Activated CD4-positive, alpha-beta memory T cell treated with anti-CD3 and anti-CD28 coated beads, Interleukin-2, amount 10 ng/mL, durations not matched to agents 7 days and 5 days (primary cell): ENCODE measurements around the gene JAG2. TPM values are rescaled to one million over a fixed set of nuclear protein-coding genes. Genes with fewer than 3 reads are reported as not detected.

ENCODE experiments used
- CTCF ChIA-PET: fragments of 350-600 bp; sonication (Branson Sonifier 250); formaldehyde crosslinking; loops from one replicate; lab custom pipeline; 2021; ENCODE audit warnings: antibody characterized with exemption, inconsistent platforms; lab: Charles Lee
- POLR2A ChIA-PET: fragments of 350-600 bp; sonication (Branson Sonifier 250); formaldehyde crosslinking; loops from one replicate; lab custom pipeline; 2021; ENCODE audit warnings: antibody characterized with exemption; lab: Charles Lee
- DNase-seq: peaks from one replicate; pipeline ENCODE4 v3.0.0-alpha.2; 2020
- H3K27ac Mint-ChIP-seq: one replicate; pipeline ENCODE4 v1.8.0; 2021; ENCODE audit warnings: mild to moderate bottlenecking, mixed read lengths
- H3K27me3 Mint-ChIP-seq: one replicate; pipeline ENCODE4 v1.8.0; 2021; ENCODE audit warnings: mixed read lengths
- H3K36me3 Mint-ChIP-seq: one replicate; pipeline ENCODE4 v1.8.0; 2021; ENCODE audit warnings: low read depth, mixed read lengths
- H3K4me1 Mint-ChIP-seq: one replicate; pipeline ENCODE4 v1.8.0; 2021; ENCODE audit warnings: mixed read lengths
- H3K4me3 Mint-ChIP-seq: one replicate; pipeline ENCODE4 v1.8.0; 2021; ENCODE audit warnings: mild to moderate bottlenecking, mixed read lengths
- H3K9me3 Mint-ChIP-seq: one replicate; pipeline ENCODE4 v1.8.0; 2021; ENCODE audit warnings: mixed read lengths
- total RNA-seq, 2 experiments: library from RNA; stranded (reverse); gene quantifications; one replicate each; pipeline ENCODE4 v1.2.3, GENCODE V29; 2021

Gene JAG2
- total RNA-seq: 1 to 10 TPM; 2.6 to 3.0 TPM

GRCh38 chr14:105168496-105168978 lies at the start of gene JAG2:
Gene JAG2 (minus strand): TSS chr14:105168776. CDS start chr14:105168420, 356 bp downstream.
- DNase-seq: peak; percentile 46
- peak within 1 kb of the TSS; percentile 56 for H3K4me3 Mint-ChIP-seq

GRCh38 chr14:105217774-105218173 lies 49.2 kb upstream of the JAG2 start:
- ChIA-PET POLR2A (no interaction called here), CTCF (no interaction called here)
- no peak for DNase-seq
- H3K9me3 Mint-ChIP-seq: peaks cover 5% of the 10 kb centered on the region
- no peaks in the 10 kb centered on the region for H3K27me3 Mint-ChIP-seq
- H3K4me1 Mint-ChIP-seq: no peaks in the 10 kb centered on the region
- no peak overlapping the region for H3K4me3 Mint-ChIP-seq
- peaks cover 27% of the 10 kb centered on the region for H3K36me3 Mint-ChIP-seq
- H3K27ac Mint-ChIP-seq: no peak overlapping the region

More at GRCh38 chr14:105168496-105168978, at the start of gene JAG2:
- no peaks in the 10 kb centered on the region for H3K9me3 Mint-ChIP-seq
- POLR2A ChIA-PET: interaction anchor here (1.1 to 1.3 kb wide), 3 partner anchors 14 to 103 kb away, joined by 3 to 5 read pairs (median 4); partner anchors contain the start of gene GPR132
- CTCF ChIA-PET: interaction anchor here (0.6 to 1.1 kb wide), 2 partner anchors 133 to 184 kb away, joined by 3 to 4 read pairs; no protein-coding TSS in a partner anchor
- H3K36me3 Mint-ChIP-seq: no peaks in the 10 kb centered on the region
- H3K27ac Mint-ChIP-seq: no peak within 1 kb of the TSS
- H3K4me1 Mint-ChIP-seq: peaks cover 16% of the 10 kb centered on the region
- peaks cover 22% of the 10 kb centered on the region for H3K27me3 Mint-ChIP-seq

GRCh38 chr14:105216490-105217247 lies 48.1 kb upstream of the JAG2 start:
- peaks cover 5% of the 10 kb centered on the region for H3K9me3 Mint-ChIP-seq
- DNase-seq: no peak
- H3K27ac Mint-ChIP-seq: no peak overlapping the region
- ChIA-PET POLR2A (no interaction called here), CTCF (no interaction called here)
- H3K4me3 Mint-ChIP-seq: no peak overlapping the region
- no peaks in the 10 kb centered on the region for H3K4me1 Mint-ChIP-seq
- no peaks in the 10 kb centered on the region for H3K27me3 Mint-ChIP-seq
- peaks cover 20% of the 10 kb centered on the region for H3K36me3 Mint-ChIP-seq

- no peak overlapping the region for H3K27ac Mint-ChIP-seq
- peaks cover 20% of the 10 kb centered on the region for H3K36me3 Mint-ChIP-seq
- H3K4me1 Mint-ChIP-seq: no peaks in the 10 kb centered on the region
- H3K4me3 Mint-ChIP-seq: no peak overlapping the region
- DNase-seq: no peak
- ChIA-PET POLR2A (no interaction called here), CTCF (no interaction called here)
- peaks cover 5% of the 10 kb centered on the region for H3K9me3 Mint-ChIP-seq
- no peaks in the 10 kb centered on the region for H3K27me3 Mint-ChIP-seq
These were observed 47.0 kb upstream of the JAG2 start for GRCh38 chr14:105215602-105216001.

- H3K4me3 Mint-ChIP-seq: no peak overlapping the region
- CTCF ChIA-PET: interaction anchor here (1.1 kb wide), 1 partner anchor 137 kb away, joined by 3 read pairs; no protein-coding TSS in a partner anchor
- H3K4me1 Mint-ChIP-seq: no peaks in the 10 kb centered on the region
- no peak for DNase-seq
- no peak overlapping the region for H3K27ac Mint-ChIP-seq
- peaks cover 18% of the 10 kb centered on the region for H3K36me3 Mint-ChIP-seq
- H3K27me3 Mint-ChIP-seq: no peaks in the 10 kb centered on the region
- H3K9me3 Mint-ChIP-seq: peaks cover 5% of the 10 kb centered on the region
- POLR2A ChIA-PET: no interaction called here
These were observed 45.8 kb upstream of the JAG2 start for GRCh38 chr14:105214324-105214915.

- Mint-ChIP-seq H3K9me3 (peaks cover 5% of the 10 kb centered on the region), H3K36me3 (peaks cover 12% of the 10 kb centered on the region), H3K27ac (no peak overlapping the region), H3K4me3 (no peak overlapping the region), H3K27me3 (no peaks in the 10 kb centered on the region), H3K4me1 (no peaks in the 10 kb centered on the region)
- DNase-seq: no peak
- ChIA-PET CTCF (interaction anchor here (1.1 kb wide), 1 partner anchor 138 kb away, joined by 3 read pairs; no protein-coding TSS in a partner anchor), POLR2A (no interaction called here)
These were observed 44.8 kb upstream of the JAG2 start for GRCh38 chr14:105213361-105213760.

GRCh38 chr14:105212541-105213300 lies 44.1 kb upstream of the JAG2 start:
- Mint-ChIP-seq H3K27me3 (no peaks in the 10 kb centered on the region), H3K9me3 (peaks cover 5% of the 10 kb centered on the region), H3K4me3 (no peak overlapping the region), H3K4me1 (no peaks in the 10 kb centered on the region), H3K36me3 (peaks cover 12% of the 10 kb centered on the region), H3K27ac (no peak overlapping the region)
- CTCF ChIA-PET: no interaction called here
- DNase-seq: no peak
- POLR2A ChIA-PET: no interaction called here

- CTCF ChIA-PET: no interaction called here
- no peak for DNase-seq
- peaks cover 12% of the 10 kb centered on the region for H3K36me3 Mint-ChIP-seq
- peaks cover 5% of the 10 kb centered on the region for H3K9me3 Mint-ChIP-seq
- no peaks in the 10 kb centered on the region for H3K4me1 Mint-ChIP-seq
- H3K27me3 Mint-ChIP-seq: no peaks in the 10 kb centered on the region
- H3K27ac Mint-ChIP-seq: no peak overlapping the region
- H3K4me3 Mint-ChIP-seq: no peak overlapping the region
- POLR2A ChIA-PET: no interaction called here
These were observed 43.1 kb upstream of the JAG2 start for GRCh38 chr14:105211758-105212089.

GRCh38 chr14:105211086-105211757 lies 42.6 kb upstream of the JAG2 start:
- Mint-ChIP-seq H3K27me3 (no peaks in the 10 kb centered on the region), H3K4me3 (no peak overlapping the region), H3K27ac (no peak overlapping the region), H3K9me3 (peaks cover 5% of the 10 kb centered on the region), H3K36me3 (peaks cover 12% of the 10 kb centered on the region), H3K4me1 (no peaks in the 10 kb centered on the region)
- CTCF ChIA-PET: no interaction called here
- POLR2A ChIA-PET: no interaction called here
- no peak for DNase-seq

- CTCF ChIA-PET: no interaction called here
- no peak overlapping the region for H3K27ac Mint-ChIP-seq
- peaks cover 7% of the 10 kb centered on the region for H3K36me3 Mint-ChIP-seq
- no peak overlapping the region for H3K4me3 Mint-ChIP-seq
- peaks cover 5% of the 10 kb centered on the region for H3K9me3 Mint-ChIP-seq
- no peak for DNase-seq
- no peaks in the 10 kb centered on the region for H3K27me3 Mint-ChIP-seq
- POLR2A ChIA-PET: no interaction called here
- H3K4me1 Mint-ChIP-seq: no peaks in the 10 kb centered on the region
These were observed 41.9 kb upstream of the JAG2 start for GRCh38 chr14:105210266-105211025.

- Mint-ChIP-seq H3K27ac (no peak overlapping the region), H3K4me1 (no peaks in the 10 kb centered on the region), H3K4me3 (no peak overlapping the region), H3K36me3 (no peaks in the 10 kb centered on the region), H3K27me3 (no peaks in the 10 kb centered on the region), H3K9me3 (no peaks in the 10 kb centered on the region)
- no peak for DNase-seq
- CTCF ChIA-PET: no interaction called here
- POLR2A ChIA-PET: no interaction called here
These were observed 41.1 kb upstream of the JAG2 start for GRCh38 chr14:105209646-105210045.

- Mint-ChIP-seq H3K36me3 (no peaks in the 10 kb centered on the region), H3K4me3 (no peak overlapping the region), H3K27ac (no peak overlapping the region), H3K4me1 (no peaks in the 10 kb centered on the region), H3K27me3 (no peaks in the 10 kb centered on the region), H3K9me3 (no peaks in the 10 kb centered on the region)
- CTCF ChIA-PET: interaction anchor here (0.6 kb wide), 1 partner anchor 219 kb away, joined by 3 read pairs; no protein-coding TSS in a partner anchor
- no peak for DNase-seq
- POLR2A ChIA-PET: no interaction called here
These were observed 40.5 kb upstream of the JAG2 start for GRCh38 chr14:105209091-105209490.
